ENCODE results near the gene RCVRN. TPM values are rescaled to one million over a fixed set of nuclear protein-coding genes. Genes with fewer than 3 reads are reported as not detected.
A peak's percentile ranks its signal among the peaks of the same experiment; 100 is the strongest.

RCVRN gene
- total and polyA plus RNA-seq, 2 of the 4 experiments (the other 2 are of a cell fraction) = not detected

DNA sequence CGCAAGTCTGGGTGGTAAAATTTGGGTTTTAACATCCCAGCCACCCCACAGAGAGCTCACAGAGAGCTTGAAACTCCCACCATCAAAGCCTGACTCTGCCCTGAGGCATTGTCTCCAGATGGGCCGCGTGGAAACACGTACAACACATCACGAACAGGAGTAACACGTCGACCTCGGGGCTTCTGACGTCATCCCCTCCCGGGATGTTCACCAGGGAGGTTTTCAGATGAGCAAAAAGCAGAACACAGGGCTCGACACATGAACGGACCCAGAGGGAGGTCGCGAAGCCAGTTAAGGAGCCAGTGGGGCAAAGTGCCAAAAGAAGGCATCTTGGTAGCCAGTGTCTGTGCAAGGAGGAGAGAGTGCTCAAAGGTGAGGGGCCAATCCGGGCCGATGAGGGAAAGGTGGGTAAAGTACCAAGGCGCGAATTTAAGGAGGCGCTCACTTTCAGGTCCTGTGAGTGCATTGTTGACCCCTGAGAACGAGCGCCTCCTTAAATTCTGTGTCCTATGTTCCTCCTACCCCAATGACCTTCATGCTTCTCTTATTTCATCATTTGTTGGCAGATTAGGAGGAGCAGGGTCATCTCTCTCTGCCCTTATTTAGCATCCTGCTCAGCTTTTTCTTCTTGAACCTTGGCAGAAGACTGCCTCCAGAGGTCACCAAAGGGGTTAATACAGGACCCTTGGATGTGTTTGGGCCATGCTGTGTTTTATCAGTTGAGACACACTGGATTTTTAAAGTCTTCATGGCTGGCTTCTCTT is 5.6 kb downstream of the RCVRN start:
- ChIA-PET POLR2A (ENCODE audit: unreplicated experiment) (interaction anchor here (0.5 kb wide), 1 partner anchor 21 kb away, joined by 5 read pairs; no protein-coding TSS in a partner anchor), CTCF (no interaction called here)
- Histone ChIP-seq H2BK120ac (ENCODE audit: low read depth, low read length) (peak overlapping the region; percentile 43; the same call in 1 of the 2 replicates), H3K79me1 (ENCODE audit: low read depth in 1 of 2, low read length in 2 of 2) (no peaks in the 10 kb centered on the region), H3K4me3 (ENCODE audit: insufficient read depth, low read depth, low read length) (no peak overlapping the region), H3K23ac (ENCODE audit: low read depth, low read length) (no peak overlapping the region; the same call in 1 of the 2 replicates), H3K36me3 (ENCODE audit: control insufficient read depth, insufficient read depth, low read length) (no peaks in the 10 kb centered on the region), H3K4me1 (ENCODE audit: control insufficient read depth, insufficient read depth, low read length) (peaks cover 14% of the 10 kb centered on the region), H2AFZ (replicated peaks; ENCODE audit: low read length, poor library complexity) (no peak overlapping the region), H3K18ac (ENCODE audit: low read depth, low read length) (no peak overlapping the region; the same call in 1 of the 2 replicates), H3K4ac (ENCODE audit: low read depth, low read length) (no peak overlapping the region), H3K9me3 (ENCODE audit: control insufficient read depth, insufficient read depth, low read length) (no peaks in the 10 kb centered on the region), H2BK20ac (ENCODE audit: low read depth, low read length) (no peak overlapping the region), H4K91ac (ENCODE audit: insufficient read depth, low read depth, low read length) (no peak overlapping the region; the same call in 1 of the 2 replicates), H2AK5ac (ENCODE audit: low read depth, low read length) (no peak overlapping the region), H3K56ac (ENCODE audit: extremely low read depth, insufficient read depth, low read length) (no peak overlapping the region), H4K8ac (ENCODE audit: low read depth in 2 of 2, low read length in 2 of 2) (no peak overlapping the region), H3K9me1 (ENCODE audit: insufficient read depth, low read length) (no peaks in the 10 kb centered on the region), H4K20me1 (ENCODE audit: insufficient read depth, low read length) (no peaks in the 10 kb centered on the region), H2BK5ac (ENCODE audit: low read depth, low read length, poor library complexity, severe bottlenecking) (no peak overlapping the region), H2BK15ac (ENCODE audit: low read depth, low read length) (no peak overlapping the region), H4K5ac (ENCODE audit: low read depth, low read length) (no peak overlapping the region), H3K27ac (ENCODE audit: insufficient read depth, low read length) (no peak overlapping the region), H3K27me3 (ENCODE audit: control insufficient read depth, insufficient read depth, low read length) (no peaks in the 10 kb centered on the region; the same call in 1 of the 2 replicates), H2AK9ac (replicated peaks; ENCODE audit: low read depth, low read length, poor library complexity) (no peak overlapping the region), H3K14ac (replicated peaks; ENCODE audit: low read depth, low read length) (no peak overlapping the region), H3K4me2 (ENCODE audit: low read depth, low read length) (no peak overlapping the region), H3K9ac (ENCODE audit: low read depth, low read length) (no peak overlapping the region)
- BruUV-seq (replicated peaks) = no TSS peak
- WGBS, 2 experiments (ENCODE audit: extremely low coverage in 2 of 2, insufficient read length in 1 of 2) = 72% methylated on average over 6 of the region's 21 CpGs; no CpG with 5 or more reads in 1 of the 2 experiments
- in situ Hi-C loops (cut with MboI; ENCODE audit: low sequenced_read_pairs) = no loop called here
- no peak for ATAC-seq (ENCODE audit: low read depth)
- TF ChIP-seq CHD1 (IDR thresholded peaks at IDR 0.05; ENCODE audit: low read depth, low read length) = no peak
- no peak for TF ChIP-seq MAZ (IDR thresholded peaks at IDR 0.05; ENCODE audit: borderline replicate concordance, low read depth, low read length)
- no peak for TF ChIP-seq FOS (IDR thresholded peaks at IDR 0.05; ENCODE audit: low read depth, low read length)
- TF ChIP-seq RFX5 (IDR thresholded peaks at IDR 0.05; ENCODE audit: low read depth, low read length) = no peak
- TF ChIP-seq, protein P1, sequence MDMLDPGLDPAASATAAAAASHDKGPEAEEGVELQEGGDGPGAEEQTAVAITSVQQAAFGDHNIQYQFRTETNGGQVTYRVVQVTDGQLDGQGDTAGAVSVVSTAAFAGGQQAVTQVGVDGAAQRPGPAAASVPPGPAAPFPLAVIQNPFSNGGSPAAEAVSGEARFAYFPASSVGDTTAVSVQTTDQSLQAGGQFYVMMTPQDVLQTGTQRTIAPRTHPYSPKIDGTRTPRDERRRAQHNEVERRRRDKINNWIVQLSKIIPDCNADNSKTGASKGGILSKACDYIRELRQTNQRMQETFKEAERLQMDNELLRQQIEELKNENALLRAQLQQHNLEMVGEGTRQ (IDR thresholded peaks at IDR 0.05; ENCODE audit: low read depth, low read length) = no peak
- TF ChIP-seq CEBPB (IDR thresholded peaks at IDR 0.05; ENCODE audit: low read depth, low read length) = no peak
- no peak for TF ChIP-seq NFE2L2 (IDR thresholded peaks at IDR 0.05; ENCODE audit: low read depth, low read length)
- no peak for TF ChIP-seq SMC3 (IDR thresholded peaks at IDR 0.05; ENCODE audit: low read depth, low read length)
- TF ChIP-seq, protein P2, sequence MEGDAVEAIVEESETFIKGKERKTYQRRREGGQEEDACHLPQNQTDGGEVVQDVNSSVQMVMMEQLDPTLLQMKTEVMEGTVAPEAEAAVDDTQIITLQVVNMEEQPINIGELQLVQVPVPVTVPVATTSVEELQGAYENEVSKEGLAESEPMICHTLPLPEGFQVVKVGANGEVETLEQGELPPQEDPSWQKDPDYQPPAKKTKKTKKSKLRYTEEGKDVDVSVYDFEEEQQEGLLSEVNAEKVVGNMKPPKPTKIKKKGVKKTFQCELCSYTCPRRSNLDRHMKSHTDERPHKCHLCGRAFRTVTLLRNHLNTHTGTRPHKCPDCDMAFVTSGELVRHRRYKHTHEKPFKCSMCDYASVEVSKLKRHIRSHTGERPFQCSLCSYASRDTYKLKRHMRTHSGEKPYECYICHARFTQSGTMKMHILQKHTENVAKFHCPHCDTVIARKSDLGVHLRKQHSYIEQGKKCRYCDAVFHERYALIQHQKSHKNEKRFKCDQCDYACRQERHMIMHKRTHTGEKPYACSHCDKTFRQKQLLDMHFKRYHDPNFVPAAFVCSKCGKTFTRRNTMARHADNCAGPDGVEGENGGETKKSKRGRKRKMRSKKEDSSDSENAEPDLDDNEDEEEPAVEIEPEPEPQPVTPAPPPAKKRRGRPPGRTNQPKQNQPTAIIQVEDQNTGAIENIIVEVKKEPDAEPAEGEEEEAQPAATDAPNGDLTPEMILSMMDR (conservative IDR thresholded peaks at IDR 0.05; ENCODE audit: low read depth, low read length) = no peak
- dilution Hi-C loops (cut with HindIII; ENCODE audit: low sequenced_read_pairs, unreplicated experiment) = no loop called here
- intact Hi-C loops (cut with micrococcal nuclease) = loop anchor here (1.0 to 5.0 kb wide), 2 partner anchors 21 to 57 kb away; no protein-coding TSS in a partner anchor
- DNase-seq = no peak

Measured in IMR-90 (cell line).